TTC549 (cell line): ENCODE results near the gene ME1.
A peak's percentile ranks its signal among the peaks of the same experiment; 100 is the strongest.
"Not testable (repeated sequence)": the region's sequence is repeated elsewhere in the genome, so short reads cannot be mapped to it uniquely, and the experiment has no call there.

Experiments used
- FAIRE-seq: peaks from 2 replicates; lab custom pipeline; 2012; peaks lifted over from hg19 to GRCh38; lab: Jason Lieb, UNC

The ME1 gene

DNA sequence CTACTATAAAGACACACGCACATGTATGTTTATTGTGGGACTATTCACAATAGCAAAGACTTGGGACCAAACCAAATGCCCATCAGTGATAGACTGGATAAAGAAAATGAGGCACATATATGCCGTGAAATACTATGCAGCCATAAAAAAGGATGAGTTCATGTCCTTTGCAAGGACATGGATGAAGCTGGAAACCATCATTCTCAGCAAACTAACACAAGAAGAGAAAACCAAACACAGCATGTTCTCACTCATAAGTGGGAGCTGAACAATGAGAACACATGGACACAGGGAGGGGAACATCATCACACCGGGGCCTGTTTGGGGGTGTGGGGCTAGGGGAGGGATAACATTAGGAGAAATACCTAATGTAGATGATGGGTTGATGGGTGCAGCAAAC lies 174.1 kb downstream of the ME1 start:
- not testable (repeated sequence) for FAIRE-seq

DNA sequence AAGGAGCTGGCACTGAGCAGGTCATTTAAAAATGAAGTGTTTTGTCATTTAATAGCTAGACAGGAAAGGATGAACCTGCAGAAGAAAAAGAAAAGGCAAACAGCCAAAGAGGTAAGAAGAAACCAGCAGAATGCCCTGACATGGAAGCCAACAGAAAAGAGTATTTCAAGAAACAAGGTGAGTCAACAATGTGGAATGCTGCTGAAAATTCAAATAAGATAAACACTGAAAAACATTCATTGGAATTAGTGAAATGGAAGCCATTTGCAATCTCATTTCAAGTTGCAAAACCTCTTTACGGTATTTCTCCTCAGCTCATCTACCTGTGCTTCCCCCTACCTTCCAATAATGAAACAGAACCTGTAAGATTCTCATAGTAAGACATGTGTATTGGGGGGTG lies 178.1 kb downstream of the ME1 start:
- FAIRE-seq: no peak

DNA sequence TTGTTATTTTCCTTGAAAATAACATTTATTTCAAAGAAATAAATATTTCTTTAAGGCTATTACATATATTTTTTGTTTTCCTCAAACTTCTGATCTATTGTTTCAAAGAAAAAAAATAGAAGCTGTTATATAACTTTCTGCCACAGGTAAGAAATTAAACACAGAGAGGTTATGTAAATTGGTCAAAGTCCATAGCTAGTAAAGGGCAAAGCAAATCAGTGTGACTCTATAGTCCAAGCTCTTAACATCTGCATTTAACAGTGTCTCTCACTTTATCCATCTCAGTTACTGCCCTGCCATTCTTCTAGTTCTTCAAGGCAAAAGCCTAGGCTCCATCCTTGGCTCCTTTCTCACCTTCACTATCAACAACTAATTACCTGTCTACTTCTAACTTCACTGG lies 180.6 kb downstream of the ME1 start:
- no peak for FAIRE-seq

DNA sequence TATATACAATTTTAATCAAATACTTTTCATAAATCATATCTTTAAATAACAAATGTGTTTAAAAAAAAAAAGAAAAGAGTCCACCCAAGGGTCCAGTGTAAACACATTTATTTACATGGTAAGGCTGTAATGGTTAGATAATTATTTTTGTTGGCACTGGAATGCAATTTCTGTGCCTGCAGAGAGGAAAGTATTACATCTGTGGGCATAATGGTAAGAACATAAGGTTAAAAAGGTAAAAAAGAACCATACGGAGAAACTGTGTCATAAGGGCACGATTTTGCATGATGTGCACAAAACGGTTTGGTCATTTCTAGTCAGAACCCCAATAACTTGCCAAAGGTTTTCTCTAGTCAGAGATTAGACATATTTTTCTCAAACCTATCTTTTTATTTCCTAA lies 183.4 kb downstream of the ME1 start:
- FAIRE-seq: no peak

DNA sequence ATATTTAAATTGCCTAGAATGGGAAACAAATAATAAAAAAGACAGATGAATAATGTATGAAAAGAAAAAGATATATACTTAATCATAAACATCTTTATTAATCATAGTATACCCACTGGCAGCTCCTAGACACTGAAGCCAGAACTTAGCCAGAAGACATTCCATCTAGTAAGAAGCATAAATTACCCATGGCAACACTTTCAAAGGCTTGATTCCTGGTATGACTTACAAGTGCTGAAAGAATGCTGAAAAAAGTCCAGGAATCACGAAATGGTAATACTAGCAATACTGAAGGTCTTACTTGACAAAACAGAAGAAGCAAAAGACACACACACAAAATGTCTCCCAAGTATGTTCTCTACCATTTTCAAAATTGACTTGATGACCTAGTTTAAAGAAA lies 199.7 kb downstream of the ME1 start:
- FAIRE-seq: no peak

DNA sequence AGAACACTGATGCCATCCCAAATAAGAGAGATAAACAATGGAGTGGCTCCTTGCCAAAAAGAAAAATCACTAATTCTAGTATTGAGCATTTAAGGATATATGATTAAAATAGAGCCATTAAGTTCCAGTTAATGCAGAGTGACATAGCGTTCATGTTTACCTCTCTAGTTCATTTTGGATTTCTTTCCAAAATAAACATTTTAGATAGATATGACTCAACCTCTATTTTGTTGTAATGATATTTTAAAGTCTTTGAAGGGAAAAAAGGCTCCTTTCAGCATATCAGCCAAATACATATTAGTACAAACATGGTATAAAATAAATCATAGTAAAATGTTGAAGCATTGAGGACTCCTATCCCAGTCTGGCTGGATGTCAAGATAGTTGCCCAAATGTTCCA lies 204.3 kb downstream of the ME1 start:
- no peak for FAIRE-seq

DNA sequence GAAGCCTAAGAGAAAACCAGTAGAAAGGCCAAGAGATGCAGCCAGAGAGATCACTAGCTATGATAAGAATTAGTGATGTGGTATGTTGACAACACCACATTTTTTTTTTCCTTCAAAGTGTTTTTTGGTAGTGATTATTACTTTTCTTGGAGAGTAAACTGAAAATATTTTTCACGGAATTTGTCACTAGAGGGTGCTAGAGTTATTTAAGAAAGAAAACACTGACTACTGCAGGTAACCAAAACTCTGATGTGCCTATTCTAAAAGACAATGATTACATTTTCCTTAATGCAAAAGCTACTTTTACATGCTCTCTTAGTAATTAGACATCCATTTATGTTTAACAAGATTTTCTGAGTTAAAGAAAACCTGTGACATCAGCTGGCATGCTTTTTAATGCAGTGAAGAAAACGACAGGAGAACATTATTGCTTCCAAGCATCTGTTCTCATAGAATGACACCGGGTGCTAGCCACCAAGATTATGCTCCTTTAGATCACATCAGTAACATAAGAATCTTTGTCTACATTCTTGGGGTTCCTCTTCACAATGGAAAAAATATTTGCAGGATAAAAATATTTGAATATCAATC lies 208.9 kb downstream of the ME1 start:
- peak; percentile 87 for FAIRE-seq

DNA sequence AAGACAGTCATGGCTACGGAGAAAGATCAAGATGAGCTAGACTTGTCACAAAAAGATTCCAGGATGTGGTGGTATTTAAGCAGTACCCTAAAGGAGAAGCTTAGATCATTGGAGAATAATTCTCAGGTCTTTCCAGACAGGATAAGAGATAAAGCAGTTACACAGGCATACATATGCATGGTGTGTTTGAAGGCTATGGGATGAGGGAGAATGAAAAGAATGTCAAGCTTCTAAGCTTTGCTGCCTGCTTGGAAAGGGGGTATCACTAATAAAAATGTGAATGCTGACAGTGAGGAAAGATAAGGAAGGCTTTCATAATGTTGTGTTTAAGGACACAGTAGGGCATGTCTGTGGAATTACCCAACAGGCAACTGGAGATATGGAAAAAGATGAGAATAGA lies 209.6 kb downstream of the ME1 start:
- FAIRE-seq: no peak

DNA sequence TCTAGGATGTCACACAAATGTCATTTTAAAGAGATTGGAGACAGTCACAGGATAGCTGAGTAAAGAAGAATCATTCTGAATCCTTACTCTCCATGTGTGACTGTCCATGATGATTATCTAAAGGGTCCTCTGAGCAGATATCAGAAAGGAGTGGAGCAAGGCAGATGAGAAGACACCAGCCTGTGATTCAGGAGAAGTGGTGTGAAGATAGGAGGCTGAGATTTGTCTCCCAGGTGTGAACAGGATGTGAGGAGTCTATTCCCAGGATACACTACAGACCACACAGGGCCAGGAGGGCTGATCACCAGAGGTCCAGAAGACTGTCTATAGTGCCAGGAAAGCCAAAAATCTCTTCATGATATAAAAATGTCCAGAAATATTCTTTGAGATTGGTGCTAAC lies 210.7 kb downstream of the ME1 start:
- no peak for FAIRE-seq

DNA sequence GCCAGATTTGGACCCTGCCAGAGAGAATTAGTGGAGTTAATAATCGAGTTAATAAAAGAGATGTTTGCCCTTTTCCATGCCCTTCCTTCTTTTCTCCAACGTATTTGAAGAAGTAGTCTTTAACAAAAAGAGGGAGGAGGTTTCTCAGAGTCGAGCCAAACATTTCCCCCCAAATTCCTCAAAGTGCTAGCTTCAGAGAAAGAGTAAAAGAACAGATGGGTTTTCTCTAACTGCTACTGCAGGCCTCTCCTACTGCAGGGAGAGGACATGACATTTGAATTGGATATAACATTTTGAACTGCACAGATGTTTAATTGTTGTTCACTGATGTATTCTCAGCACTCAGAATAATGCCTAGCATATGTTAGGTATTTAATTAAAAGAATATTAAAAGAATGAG lies 212.2 kb downstream of the ME1 start:
- FAIRE-seq: no peak

DNA sequence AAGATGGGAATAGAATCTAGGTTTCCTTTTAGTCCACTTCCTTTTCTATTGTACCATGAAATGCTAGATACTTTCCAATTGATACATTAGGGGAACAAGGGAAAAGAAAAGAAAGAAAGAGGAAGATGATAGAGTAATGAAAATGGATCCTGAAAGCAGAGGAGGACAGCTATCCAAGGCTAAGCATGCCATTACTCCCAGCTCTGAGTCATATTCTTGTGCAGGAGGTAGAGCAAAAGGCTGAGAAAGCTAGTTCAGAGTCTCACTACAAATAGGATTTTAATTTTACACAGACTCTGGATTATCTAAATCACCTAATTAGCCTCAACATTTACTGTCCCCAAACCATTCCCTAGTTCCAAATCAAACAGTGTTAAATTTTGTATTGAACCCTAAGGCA lies 214.0 kb downstream of the ME1 start:
- FAIRE-seq: no peak

DNA sequence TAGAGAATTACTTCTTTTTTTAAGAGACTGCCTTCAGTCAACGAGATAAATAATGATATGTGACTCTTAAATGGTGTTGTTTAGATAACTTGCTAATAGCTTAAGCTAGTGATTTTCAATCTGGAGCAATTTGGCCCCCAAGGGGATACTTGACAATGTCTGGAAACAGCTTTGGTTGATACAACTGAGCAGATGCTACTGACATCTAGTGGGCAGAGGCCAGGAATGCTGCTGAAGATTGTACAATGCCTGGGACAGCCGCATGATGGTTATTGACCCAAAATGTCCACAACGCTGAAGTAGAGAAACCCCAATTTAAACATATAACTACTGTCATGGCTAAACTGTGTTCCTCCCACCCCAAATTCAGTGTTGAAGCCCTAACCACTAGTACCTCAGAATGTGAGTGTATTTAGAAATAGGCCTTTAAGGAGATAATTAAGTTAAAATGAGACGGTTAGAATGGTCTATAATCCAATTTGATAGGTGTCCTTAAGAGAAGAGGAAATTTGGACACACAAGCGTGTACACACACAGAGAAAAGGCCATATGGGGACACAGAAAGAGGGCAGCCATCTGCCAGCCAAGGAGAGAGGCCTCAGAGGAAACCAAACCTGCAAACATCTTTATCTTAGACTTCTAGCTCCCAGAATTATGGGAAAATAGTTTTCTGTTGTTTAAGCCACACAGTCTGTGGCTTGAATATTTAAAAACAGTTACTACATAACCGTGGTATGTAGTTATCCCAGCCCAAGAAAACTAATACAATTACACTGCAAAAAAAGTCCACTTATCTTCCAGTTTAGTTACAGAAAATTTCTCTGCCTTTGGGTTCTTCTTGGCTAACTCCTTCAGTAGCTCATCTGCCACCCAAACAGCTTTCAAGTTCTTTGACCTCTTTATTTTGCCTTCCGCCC lies 215.5 kb downstream of the ME1 start:
- peak; percentile 83 for FAIRE-seq

DNA sequence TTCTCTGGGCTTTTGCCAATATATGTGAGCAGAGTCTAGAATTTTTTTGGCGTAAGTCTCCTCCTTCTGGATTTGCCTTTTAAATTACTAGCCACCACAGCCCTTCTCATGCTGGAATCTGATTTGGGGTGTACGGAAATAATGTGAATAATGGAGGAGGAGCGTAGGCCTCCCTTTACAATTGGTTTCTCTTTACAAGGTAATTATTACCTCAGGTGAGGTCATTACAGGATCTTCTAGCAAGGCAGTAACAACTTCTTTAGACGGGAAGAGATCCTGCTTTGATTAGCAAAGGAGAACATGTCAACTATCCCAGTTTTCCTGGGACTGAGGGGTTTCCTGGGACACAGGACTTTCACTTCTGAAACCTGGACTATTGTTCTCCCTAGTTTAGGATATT lies 228.8 kb downstream of the ME1 start:
- no peak for FAIRE-seq

DNA sequence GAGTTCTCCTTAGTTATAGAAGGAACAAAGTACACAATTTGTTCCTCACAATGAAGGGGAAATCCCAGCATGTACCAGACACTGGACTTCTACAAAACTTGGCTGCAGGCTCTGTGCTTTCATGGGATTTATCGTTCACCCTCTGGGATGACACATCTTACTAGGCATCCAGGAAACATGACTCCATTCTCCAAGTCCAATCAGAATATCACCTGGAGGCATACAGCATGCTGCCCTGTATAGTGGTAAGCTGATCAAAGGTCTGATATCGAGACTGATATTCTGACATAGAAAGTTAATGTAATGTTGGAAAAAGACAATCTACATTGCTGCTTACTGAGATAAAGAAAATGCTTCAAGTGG lies 231.0 kb downstream of the ME1 start:
- FAIRE-seq: no peak

DNA sequence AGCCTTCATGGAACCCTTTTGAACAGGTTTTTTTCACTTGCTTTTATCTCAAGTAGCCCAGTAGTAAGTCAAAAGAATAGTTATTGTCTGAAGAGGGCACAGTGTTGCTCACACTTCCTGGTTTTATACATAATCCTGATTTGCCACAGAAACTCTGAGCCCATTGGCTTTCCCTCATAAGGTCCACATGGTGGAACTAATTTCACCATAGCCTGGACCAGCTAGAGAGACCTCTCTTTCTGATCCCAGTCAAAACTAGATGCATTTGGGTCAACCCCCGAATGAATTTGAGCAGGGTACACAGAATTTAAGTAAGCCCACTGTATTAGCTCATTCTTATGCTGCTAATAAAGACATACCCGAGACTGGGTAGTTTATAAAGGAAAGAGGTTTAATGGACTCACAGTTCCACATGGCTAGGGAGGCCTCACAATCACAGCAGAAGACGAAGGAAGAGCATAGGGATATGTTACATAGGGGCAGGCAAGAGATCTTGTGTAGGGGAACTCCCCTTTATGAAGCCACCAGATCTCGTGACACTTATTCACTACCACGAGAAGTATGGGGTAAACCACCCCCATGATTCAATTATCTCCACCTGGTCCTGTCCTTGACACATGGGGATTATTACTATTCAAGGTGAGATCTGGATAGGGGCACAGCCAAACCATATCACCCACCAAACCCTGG lies 231.5 kb downstream of the ME1 start:
- no peak for FAIRE-seq

DNA sequence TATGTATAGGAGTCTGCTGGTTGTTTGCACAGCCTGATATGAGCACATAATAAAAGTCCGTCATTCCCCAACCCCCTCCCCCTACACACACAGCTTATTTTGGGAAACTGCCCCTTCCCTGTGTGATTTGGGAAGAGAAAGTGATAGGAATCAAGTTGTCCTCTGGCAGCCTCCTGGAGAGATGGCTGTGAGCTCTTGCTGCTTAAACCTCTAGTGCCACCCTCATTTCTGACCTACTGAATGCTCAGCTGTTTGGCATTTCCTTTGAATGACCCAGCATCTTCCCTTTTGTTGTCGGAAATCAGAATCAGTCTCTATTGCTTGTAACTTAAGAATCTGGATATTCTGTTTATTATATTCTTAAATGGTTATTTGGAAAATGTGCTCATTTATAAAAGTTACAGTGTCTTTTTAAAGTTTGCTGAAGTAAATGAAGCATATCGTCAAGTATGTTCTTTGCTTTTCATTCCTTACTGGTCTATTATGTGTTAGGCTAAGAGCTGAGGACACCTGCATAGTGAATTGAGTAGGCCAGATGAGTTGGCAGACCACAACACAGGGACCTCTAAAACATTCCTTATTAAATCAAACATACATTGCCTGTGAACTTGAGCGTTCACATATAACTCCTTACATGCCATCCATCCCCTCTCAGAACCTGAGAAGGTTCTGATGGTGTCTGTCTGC lies 232.2 kb downstream of the ME1 start:
- FAIRE-seq: no peak

DNA sequence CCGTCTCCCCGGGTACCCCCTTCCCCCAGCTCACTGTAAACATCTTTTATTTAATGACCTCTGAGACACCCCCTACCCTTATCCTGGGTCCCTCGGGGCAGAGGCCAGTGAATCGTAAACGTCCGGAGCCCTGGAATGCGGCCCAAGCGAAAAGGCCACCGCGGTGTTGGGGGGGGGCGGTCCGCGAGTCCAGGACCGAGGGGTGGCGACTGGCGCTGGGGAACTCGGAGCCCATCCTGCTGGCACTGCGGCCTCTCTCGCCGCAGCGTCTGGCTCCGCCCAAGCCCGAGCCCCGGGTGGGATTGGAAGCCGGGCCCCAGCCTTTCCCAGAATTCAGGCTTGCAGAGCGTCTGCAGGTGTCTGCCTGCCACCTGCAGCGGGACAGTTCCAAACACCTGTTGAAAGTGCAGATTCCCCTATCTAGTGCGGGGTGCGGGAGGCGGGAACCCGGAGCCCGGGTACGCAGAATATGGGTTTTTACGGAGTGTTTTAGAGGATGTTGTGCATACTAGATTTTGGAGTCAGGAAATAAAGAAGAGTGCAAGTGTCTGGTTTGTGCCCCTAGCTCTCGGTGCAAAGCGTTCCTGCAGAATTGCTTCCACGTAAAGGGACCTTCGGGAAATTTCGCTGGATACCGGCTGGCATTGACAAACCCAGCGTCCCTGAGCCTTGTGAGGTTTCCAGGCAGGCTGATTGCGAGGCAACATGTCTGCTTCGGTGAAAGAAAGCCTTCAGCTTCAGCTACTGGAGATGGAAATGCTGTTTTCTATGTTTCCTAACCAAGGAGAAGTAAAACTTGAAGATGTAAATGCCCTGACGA lies 236.9 kb downstream of the ME1 start:
- no peak for FAIRE-seq

DNA sequence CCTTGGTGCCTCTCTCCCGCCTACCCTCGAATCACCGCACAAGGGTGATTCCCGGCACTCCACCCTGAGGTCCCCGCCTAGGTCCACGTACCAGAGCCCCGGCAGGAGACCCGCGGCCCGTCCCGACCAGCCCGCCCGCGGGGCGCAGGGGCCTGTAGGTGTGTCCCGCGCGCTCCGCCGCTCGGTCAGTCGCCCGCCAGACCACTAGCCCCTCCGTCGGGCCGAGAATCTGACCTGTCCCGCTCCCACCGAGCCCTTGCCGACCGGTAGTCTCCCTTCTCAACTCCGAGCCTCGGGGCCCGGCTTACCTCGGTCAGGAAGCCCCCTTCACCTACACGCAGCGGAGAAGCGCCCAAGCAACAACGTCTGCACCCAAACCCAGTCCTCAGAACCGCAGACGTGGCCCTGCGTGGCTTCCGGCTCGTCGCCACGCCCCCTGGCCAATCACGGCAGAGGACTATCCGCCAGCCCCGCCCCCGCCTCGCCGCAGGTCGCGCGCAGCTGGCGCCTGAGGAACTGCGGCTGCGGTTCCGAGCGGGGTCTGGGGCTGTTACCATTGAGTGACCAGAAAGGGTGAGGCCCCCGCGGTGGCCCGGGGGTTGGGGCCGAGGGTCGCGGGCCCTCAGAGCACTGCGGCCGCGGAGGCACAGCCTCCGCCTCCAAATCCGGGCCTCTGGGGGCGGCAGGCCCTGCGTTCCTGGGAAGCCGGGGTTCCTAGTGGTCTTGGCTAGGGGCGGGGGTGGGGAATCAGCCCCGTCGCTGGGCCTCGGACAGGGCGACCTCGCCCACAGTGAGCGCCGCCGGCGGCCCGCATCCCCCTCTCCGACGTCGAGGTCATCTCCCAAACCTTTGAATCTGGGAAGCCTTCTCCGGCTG lies 237.7 kb downstream of the ME1 start, which contains the start of the genes PGM3 and RWDD2A:
Gene PGM3 (minus strand): TSS at position 395 of the 876 bp plus-strand sequence. CDS start 2,253 bp downstream, outside the sequence.
Gene RWDD2A (plus strand): TSS at position 487 of the 876 bp plus-strand sequence. CDS start 1,095 bp downstream, outside the sequence.
- FAIRE-seq: no peak

DNA sequence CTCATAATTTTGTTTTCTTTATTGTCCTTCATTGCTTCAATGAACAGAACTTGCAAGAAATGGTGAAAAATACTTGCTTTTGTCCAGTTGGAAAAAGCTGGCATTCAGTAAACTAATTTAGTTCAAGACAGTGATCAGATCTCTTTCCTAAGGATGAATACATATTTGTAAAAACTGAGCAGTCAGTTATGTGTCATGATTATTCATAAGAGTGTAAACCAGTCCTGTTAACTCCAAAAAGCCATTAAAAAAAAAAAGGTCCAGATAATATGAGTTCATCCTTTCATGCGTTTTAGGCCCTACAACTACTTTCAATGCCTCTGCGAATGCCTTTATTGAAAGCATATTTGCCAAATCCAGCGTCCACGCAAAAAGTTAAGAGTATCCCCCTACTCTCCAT lies 238.4 kb downstream of the ME1 start:
- FAIRE-seq: no peak

DNA sequence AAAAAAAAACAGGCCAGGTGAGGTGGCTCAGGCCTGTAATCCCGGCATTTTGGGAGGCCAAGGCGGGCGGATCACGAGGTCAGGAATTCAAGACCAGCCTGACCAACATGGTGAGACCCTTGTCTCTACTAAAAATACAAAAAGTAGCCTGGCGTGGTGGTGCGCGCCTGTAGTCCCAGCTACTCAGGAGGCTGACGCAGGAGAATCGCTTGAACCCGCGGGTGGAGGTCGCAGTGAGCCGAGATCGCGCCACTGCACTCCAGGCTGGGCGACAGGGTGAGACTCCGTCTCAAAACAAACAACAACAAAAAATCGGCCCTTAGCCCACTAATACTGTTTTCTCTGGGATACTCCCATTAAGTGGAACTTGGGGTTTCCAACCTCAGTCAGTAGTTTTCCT lies 238.9 kb downstream of the ME1 start:
- not testable (repeated sequence) for FAIRE-seq

DNA sequence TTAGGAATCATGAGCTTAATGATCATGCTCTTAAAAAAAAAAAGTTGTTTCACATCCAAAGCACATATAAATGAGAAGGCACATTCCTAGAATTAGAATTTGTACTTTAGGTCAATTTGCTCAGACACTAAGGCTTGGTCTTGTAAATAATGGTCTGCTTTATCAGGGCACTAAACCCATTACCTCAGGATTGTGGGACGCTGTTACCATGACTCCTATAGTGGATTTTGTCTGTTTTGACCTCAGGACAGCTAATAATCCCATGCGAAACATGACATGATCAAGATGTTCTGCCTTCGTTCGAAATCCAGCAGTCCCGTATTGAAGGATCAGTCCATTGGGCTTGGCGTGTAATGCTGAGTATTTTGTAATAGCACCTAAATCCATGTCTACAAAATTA lies 240.2 kb downstream of the ME1 start:
- FAIRE-seq: no peak
